Kidney epithelial cell (primary cell): ENCODE data around the gene CABLES1. TPM values are rescaled to one million over a fixed set of nuclear protein-coding genes. Genes with fewer than 3 reads are reported as not detected.
"Not testable (repeated sequence)": the region's sequence is repeated elsewhere in the genome, so short reads cannot be mapped to it uniquely, and the experiment has no call there.

Experiments used
- DNase-seq: peaks from one replicate; pipeline ENCODE4 v3.0.0-alpha.2; 2010; ENCODE audit warnings: low read depth
- H3K27me3 ChIP-seq: 2 replicates; pipeline ENCODE4 v1.6.0; 2011; ENCODE audit warnings: low read length; ENCODE audit not compliant: control insufficient read depth, insufficient read depth
- H3K36me3 ChIP-seq: 2 replicates; pipeline ENCODE4 v1.5.1; 2011; ENCODE audit warnings: low read length; ENCODE audit not compliant: control insufficient read depth, insufficient read depth
- H3K4me3 ChIP-seq: 2 replicates; pipeline ENCODE4 v1.5.1; 2011; ENCODE audit warnings: low read depth, mild to moderate bottlenecking, control low read depth, low read length
- total RNA-seq: library from RNA; depleted of rRNA; stranded (reverse); fragments of >200 nt; gene quantifications from 2 replicates; pipeline ENCODE4 v1.2.3, GENCODE V29; 2015
- TF ChIP-seq, protein P1 (sequence below): IDR thresholded peaks from 2 replicates; pipeline ENCODE4 v1.5.1; 2011; ENCODE audit warnings: mild to moderate bottlenecking, moderate library complexity, low read length, control low read depth, inconsistent platforms; ENCODE audit not compliant: insufficient read depth, poor library complexity, severe bottlenecking

CABLES1 gene
- total RNA-seq, 1 donor from 2014 or later = 9.6 TPM

GRCh38 chr18:23267447-23267776 is 132.1 kb downstream of the CABLES1 start:
- H3K4me3 ChIP-seq = no peak overlapping the region
- TF ChIP-seq, protein P1, sequence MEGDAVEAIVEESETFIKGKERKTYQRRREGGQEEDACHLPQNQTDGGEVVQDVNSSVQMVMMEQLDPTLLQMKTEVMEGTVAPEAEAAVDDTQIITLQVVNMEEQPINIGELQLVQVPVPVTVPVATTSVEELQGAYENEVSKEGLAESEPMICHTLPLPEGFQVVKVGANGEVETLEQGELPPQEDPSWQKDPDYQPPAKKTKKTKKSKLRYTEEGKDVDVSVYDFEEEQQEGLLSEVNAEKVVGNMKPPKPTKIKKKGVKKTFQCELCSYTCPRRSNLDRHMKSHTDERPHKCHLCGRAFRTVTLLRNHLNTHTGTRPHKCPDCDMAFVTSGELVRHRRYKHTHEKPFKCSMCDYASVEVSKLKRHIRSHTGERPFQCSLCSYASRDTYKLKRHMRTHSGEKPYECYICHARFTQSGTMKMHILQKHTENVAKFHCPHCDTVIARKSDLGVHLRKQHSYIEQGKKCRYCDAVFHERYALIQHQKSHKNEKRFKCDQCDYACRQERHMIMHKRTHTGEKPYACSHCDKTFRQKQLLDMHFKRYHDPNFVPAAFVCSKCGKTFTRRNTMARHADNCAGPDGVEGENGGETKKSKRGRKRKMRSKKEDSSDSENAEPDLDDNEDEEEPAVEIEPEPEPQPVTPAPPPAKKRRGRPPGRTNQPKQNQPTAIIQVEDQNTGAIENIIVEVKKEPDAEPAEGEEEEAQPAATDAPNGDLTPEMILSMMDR = no peak
- H3K27me3 ChIP-seq = no peaks in the 10 kb centered on the region
- no peak for DNase-seq
- no peaks in the 10 kb centered on the region for H3K36me3 ChIP-seq

- TF ChIP-seq, protein P1 = no peak
- DNase-seq = no peak
- Histone ChIP-seq H3K27me3 (no peaks in the 10 kb centered on the region), H3K4me3 (no peak overlapping the region), H3K36me3 (no peaks in the 10 kb centered on the region)
Observed at GRCh38 chr18:23268641-23269040, 133.4 kb downstream of the CABLES1 start.

GRCh38 chr18:23269068-23269467 is 133.8 kb downstream of the CABLES1 start:
- H3K27me3 ChIP-seq, H3K36me3 ChIP-seq, DNase-seq, H3K4me3 ChIP-seq: not testable (repeated sequence)

GRCh38 chr18:23269928-23270327 is 134.6 kb downstream of the CABLES1 start:
- TF ChIP-seq, protein P1 = no peak
- no peak overlapping the region for H3K4me3 ChIP-seq
- no peaks in the 10 kb centered on the region for H3K36me3 ChIP-seq
- H3K27me3 ChIP-seq = no peaks in the 10 kb centered on the region
- DNase-seq = no peak

DNA sequence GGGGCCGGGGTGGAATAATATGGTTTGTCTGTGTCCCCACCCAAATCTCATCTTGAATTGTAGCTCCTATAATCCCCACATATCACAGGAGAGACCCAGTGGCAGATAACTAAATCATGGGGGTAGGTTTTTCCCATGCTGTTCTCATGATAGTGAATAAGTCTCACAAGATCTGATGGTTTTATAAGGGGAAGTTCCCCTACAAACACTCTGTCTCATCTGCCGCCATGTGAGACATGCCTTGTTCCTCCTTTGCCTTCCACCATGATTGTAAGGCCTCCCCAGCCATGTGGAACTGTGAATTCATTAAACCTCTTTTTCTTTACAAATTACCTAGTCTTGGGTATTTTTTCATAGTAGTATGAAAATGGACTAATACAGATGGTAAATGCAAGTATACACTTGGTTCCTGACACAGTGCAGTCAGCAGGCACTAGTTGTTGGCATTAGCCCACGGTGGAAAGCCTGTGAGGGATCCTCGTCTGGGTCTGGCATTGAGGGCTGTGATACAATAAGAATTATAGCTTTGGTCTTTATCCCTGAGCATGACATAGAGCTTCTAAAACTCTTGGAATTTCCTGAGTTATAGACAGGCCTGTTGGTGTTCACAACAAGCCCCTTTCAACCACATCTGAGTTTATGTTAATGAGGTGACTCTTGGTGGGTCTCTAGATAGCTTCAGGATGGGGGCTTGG is 135.8 kb downstream of the CABLES1 start:
- no peaks in the 10 kb centered on the region for H3K36me3 ChIP-seq

GRCh38 chr18:23272498-23273232 is 137.4 kb downstream of the CABLES1 start:
- DNase-seq = no peak
- no peak overlapping the region for H3K4me3 ChIP-seq
- no peaks in the 10 kb centered on the region for H3K27me3 ChIP-seq
- TF ChIP-seq, protein P1 = no peak
- no peaks in the 10 kb centered on the region for H3K36me3 ChIP-seq

More for the DNA sequence above, 135.8 kb downstream of the CABLES1 start:
- H3K4me3 ChIP-seq = no peak overlapping the region
- DNase-seq = no peak
- no peaks in the 10 kb centered on the region for H3K27me3 ChIP-seq
- TF ChIP-seq, protein P1 = no peak
